Testis (tissue), 3 donors: Measurements from ENCODE around the gene SDHAF4. TPM values are rescaled to one million over a fixed set of nuclear protein-coding genes. Genes with fewer than 3 reads are reported as not detected.

Experiments
- DNase-seq: peaks from one replicate; pipeline ENCODE4 v3.0.0-alpha.2; 2019
- H3K27ac ChIP-seq, 2 donors: fragments of 200-600 bp; sonication (generic); one replicate each; pipeline ENCODE4 v1.5.1; 2019
- H3K27me3 ChIP-seq: fragments of 200-600 bp; sonication (generic); one replicate; pipeline ENCODE4 v1.5.1; 2019
- H3K36me3 ChIP-seq: fragments of 200-600 bp; sonication (generic); one replicate; pipeline ENCODE4 v1.5.1; 2017; ENCODE audit warnings: low read depth; ENCODE audit errors: missing control alignments
- H3K4me1 ChIP-seq: fragments of 200-600 bp; sonication (generic); one replicate; pipeline ENCODE4 v1.5.1; 2019
- H3K4me3 ChIP-seq, 2 donors: fragments of 200-600 bp; sonication (generic); one replicate each; pipeline ENCODE4 v1.5.1; 2017 to 2019
- H3K9me3 ChIP-seq: fragments of 200-600 bp; sonication (generic); one replicate; pipeline ENCODE4 v1.5.1; 2017
- POLR2A ChIP-seq: fragments of 450-650 bp; IDR thresholded peaks from one replicate; pipeline ENCODE4 v1.6.1; 2017; ENCODE audit warnings: antibody characterized with exemption, mild to moderate bottlenecking, moderate library complexity
- WGBS, 2 donors: methylation state at CpG; one replicate each; pipeline ENCODE4 v1.1.5; 2018; 5-methylcytosine and 5-hydroxymethylcytosine counted together
- intact Hi-C: fragments of 100-400 bp; cut with DNase I; formaldehyde crosslinking; loops from one replicate; pipeline ENCODE4 v1.15.1; 2023; ENCODE audit warnings: low total_unique reads
- polyA plus RNA-seq: library from polyadenylated mRNA; stranded (reverse); fragments of 350-450 nt; fragmentation: Illumina TruSeq; extraction: RNeasy Lipid Tissue Mini Kit (QIAGEN cat#74804); gene quantifications from one replicate; pipeline ENCODE4 v1.2.3, GENCODE V29; 2014; ENCODE audit warnings: low read depth, low replicate concordance; ENCODE audit not compliant: insufficient read depth
- total RNA-seq, 2 donors: library from RNA; depleted of rRNA; stranded (reverse); fragments of >200 nt; gene quantifications; one replicate each; pipeline ENCODE4 v1.2.3, GENCODE V29; 2016
- TF ChIP-seq, protein P1 (sequence below), 3 experiments: fragments of 450-650 bp in 2 of 3; fragments of 200-600 bp in 1 of 3; sonication (generic) in 1 of 3; IDR thresholded peaks; one replicate each; pipeline ENCODE4 v1.5.1; 2016 to 2019; ENCODE audit warnings: antibody characterized with exemption in 3 of 3, mild to moderate bottlenecking in 2 of 3, moderate library complexity in 1 of 3

The SDHAF4 gene
- total and polyA plus RNA-seq, 3 donors from 2014 or later, result 7.6 to 12.2 (median 8.8) TPM

DNA sequence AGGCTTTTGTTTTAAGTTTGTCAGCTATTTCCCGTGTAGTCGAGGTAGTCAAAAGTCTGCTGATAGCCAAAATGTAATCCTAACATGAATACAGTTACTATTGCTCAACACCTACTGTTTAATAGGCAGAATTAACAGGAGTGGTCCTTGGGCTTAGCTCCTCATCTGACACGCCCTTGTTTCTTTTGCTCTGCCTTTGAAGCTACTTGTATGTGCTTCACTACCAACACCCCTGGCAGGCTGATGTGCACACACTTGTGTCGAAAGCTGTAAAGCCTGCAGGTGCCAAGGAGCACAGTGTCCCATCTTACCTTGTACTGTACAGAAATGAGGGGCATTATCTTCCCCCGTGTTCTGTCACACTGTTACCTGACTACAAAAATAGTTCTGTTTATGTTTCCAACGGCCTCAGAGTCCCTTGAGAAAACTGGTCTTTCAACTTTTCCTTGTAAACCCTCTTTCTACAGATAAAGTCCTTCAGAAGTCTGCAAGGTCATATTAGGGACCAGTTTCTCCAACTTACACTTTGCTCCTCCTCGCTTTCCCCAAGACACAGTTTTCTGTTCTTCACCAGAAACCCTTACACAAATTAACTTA, 9.3 kb downstream of the SDHAF4 start:
- Histone ChIP-seq H3K27ac (no peak overlapping the region), H3K9me3 (no peaks in the 10 kb centered on the region), H3K36me3 (no peaks in the 10 kb centered on the region), H3K4me3 (no peak overlapping the region), H3K4me1 (no peaks in the 10 kb centered on the region), H3K27me3 (no peaks in the 10 kb centered on the region)
- 70 to 74% methylated on average over 7 of the region's 7 CpGs for WGBS, 2 donors
- intact Hi-C loops, result no loop called here
- TF ChIP-seq, protein P1, sequence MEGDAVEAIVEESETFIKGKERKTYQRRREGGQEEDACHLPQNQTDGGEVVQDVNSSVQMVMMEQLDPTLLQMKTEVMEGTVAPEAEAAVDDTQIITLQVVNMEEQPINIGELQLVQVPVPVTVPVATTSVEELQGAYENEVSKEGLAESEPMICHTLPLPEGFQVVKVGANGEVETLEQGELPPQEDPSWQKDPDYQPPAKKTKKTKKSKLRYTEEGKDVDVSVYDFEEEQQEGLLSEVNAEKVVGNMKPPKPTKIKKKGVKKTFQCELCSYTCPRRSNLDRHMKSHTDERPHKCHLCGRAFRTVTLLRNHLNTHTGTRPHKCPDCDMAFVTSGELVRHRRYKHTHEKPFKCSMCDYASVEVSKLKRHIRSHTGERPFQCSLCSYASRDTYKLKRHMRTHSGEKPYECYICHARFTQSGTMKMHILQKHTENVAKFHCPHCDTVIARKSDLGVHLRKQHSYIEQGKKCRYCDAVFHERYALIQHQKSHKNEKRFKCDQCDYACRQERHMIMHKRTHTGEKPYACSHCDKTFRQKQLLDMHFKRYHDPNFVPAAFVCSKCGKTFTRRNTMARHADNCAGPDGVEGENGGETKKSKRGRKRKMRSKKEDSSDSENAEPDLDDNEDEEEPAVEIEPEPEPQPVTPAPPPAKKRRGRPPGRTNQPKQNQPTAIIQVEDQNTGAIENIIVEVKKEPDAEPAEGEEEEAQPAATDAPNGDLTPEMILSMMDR (IDR thresholded peaks at IDR 0.05), result no peak
- no peak for DNase-seq

DNA sequence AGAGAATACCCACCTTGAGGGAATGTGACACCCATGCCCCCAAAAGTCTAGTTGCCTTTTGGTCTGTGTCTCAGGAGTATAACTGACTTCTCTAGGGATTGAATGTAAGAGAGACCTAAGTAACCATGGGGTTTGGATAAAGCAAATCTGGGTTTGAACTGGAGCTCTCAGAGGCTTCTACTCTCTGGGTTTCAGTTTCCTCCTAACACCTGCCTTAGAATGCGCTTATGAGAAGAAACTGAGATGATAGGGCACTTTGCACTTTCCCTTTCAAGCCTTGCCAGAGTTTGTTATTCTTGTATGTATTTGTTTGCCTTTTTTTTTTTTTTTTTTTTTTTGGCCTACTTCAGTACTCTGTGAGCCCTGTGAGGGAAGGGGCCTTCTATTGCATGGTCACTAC, 19.4 kb downstream of the SDHAF4 start:
- Histone ChIP-seq H3K4me1 (no peaks in the 10 kb centered on the region), H3K9me3 (no peaks in the 10 kb centered on the region), H3K4me3 (no peak overlapping the region), H3K36me3 (no peaks in the 10 kb centered on the region), H3K27me3 (no peaks in the 10 kb centered on the region), H3K27ac (no peak overlapping the region)
- DNase-seq, result no peak
- intact Hi-C loops, result no loop called here
- 98 to 100% methylated on average over 1 of the region's 1 CpG for WGBS, 2 donors
- no peak for TF ChIP-seq POLR2A
- TF ChIP-seq, protein P1 (IDR thresholded peaks at IDR 0.05), result no peak

DNA sequence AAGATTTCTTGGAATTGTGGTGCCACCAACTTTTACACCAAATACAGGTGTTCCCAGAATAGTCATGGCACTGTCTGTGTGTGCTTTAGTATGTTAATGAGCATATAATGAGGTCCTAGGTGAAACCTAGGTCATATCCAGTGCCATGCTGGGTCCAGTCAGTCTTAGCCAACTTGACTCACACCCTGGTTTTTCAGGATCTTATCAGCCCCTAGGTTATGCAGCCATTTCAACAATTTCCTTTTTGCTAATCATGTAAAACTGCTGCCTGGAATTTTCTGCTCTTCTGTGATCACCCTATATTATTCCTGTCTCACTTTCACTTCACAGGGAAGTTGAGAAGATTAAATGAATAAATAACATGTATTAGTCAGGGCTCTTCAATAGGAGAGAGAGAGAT, 23.7 kb downstream of the SDHAF4 start:
- H3K27ac ChIP-seq, result no peak overlapping the region
- no peaks in the 10 kb centered on the region for H3K4me1 ChIP-seq
- DNase-seq, result no peak
- no peaks in the 10 kb centered on the region for H3K9me3 ChIP-seq
- TF ChIP-seq, protein P1 (IDR thresholded peaks at IDR 0.05), result no peak
- no peak for TF ChIP-seq POLR2A
- intact Hi-C loops, result no loop called here
- no peak overlapping the region for H3K4me3 ChIP-seq
- no peaks in the 10 kb centered on the region for H3K36me3 ChIP-seq
- H3K27me3 ChIP-seq, result no peaks in the 10 kb centered on the region

DNA sequence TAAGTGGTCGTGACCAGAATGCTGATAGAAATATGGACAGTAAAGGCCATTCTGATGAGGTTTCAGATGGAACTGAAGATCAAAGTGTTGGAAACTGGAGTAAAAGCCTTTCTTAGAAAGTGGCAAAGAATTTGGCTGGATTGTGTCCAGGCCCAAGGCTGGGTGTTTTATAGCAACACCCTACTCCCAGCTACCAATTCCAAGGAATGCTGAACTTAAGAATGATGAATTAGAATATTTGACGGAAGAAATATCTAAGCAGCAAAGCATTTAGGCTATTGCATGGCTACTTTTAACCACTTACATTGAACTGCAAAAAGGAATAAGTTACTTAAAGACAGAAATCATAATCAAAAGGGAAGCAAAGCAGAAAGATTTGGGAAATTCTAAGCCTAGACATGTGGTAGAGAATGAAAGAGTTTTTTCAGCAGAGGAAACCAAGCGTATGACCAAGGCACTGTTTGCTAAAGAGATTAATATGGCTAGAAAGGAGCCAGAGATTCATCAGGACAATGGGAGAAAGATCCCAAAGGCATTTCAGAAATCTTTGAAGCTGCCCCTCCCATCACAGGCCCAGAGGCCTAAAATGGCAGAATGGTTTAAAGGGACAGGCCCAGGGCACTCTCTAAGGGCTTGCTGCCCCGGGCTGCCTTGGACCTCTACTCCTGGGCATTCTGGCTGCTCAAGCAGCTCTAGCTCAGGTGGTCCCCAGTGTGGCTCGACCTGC, 25.8 kb downstream of the SDHAF4 start:
- WGBS, 2 donors, result 74 to 84% methylated on average over 3 to 5 of the region's 5 CpGs
- DNase-seq, result no peak
- no peaks in the 10 kb centered on the region for H3K9me3 ChIP-seq

More for the DNA sequence above, 25.8 kb downstream of the SDHAF4 start:
- TF ChIP-seq POLR2A, result no peak
- TF ChIP-seq, protein P1 (IDR thresholded peaks at IDR 0.05), result no peak
- Histone ChIP-seq H3K4me1 (no peaks in the 10 kb centered on the region), H3K27ac (no peak overlapping the region), H3K27me3 (no peaks in the 10 kb centered on the region), H3K36me3 (no peaks in the 10 kb centered on the region), H3K4me3 (no peak overlapping the region)
- intact Hi-C loops, result no loop called here
